Osteoblast (primary cell): ENCODE results near the gene KIF26B. TPM values are rescaled to one million over a fixed set of nuclear protein-coding genes. Genes with fewer than 3 reads are reported as not detected.

Source experiments
- DNase-seq: peaks from one replicate; pipeline ENCODE4 v3.0.0; 2011; ENCODE audit warnings: low spot score, mixed read lengths; ENCODE audit not compliant: insufficient read length; ENCODE audit errors: missing footprints
- H2AFZ ChIP-seq: 2 replicates; pipeline ENCODE4 v1.6.0; 2011; ENCODE audit warnings: mild to moderate bottlenecking, low read length
- H3K27ac ChIP-seq: 2 replicates; pipeline ENCODE4 v1.5.1; 2011; ENCODE audit warnings: mild to moderate bottlenecking, low read depth, low read length, moderate library complexity
- H3K27me3 ChIP-seq: 2 replicates; pipeline ENCODE4 v1.6.0; 2012; ENCODE audit warnings: mild to moderate bottlenecking, control low read depth, inconsistent platforms, low read length, moderate library complexity; ENCODE audit not compliant: insufficient read depth
- H3K36me3 ChIP-seq: 2 replicates; pipeline ENCODE4 v1.5.1; 2011; ENCODE audit warnings: mild to moderate bottlenecking, low read length, control low read depth, moderate library complexity; ENCODE audit not compliant: insufficient read depth
- H3K4me1 ChIP-seq: 2 replicates; pipeline ENCODE4 v1.5.1; 2011; ENCODE audit warnings: mild to moderate bottlenecking, low read length, control low read depth, moderate library complexity; ENCODE audit not compliant: insufficient read depth
- H3K4me2 ChIP-seq: 2 replicates; pipeline ENCODE4 v1.6.0; 2011; ENCODE audit warnings: mild to moderate bottlenecking, low read length; ENCODE audit not compliant: insufficient read depth
- H3K4me3 ChIP-seq: fragments of 200-600 bp; sonication (generic); 3 replicates; pipeline ENCODE4 v1.5.1; 2012; ENCODE audit warnings: mild to moderate bottlenecking, low read length, inconsistent platforms; ENCODE audit not compliant: insufficient read depth
- H3K79me2 ChIP-seq: 2 replicates; pipeline ENCODE4 v1.6.0; 2012; ENCODE audit warnings: mild to moderate bottlenecking, low read length, control low read depth, inconsistent platforms; ENCODE audit not compliant: insufficient read depth
- H3K9me3 ChIP-seq: 2 replicates; pipeline ENCODE4 v1.5.1; 2011; ENCODE audit warnings: low read depth, low read length, control low read depth
- H4K20me1 ChIP-seq: 2 replicates; pipeline ENCODE4 v1.6.0; 2012; ENCODE audit warnings: mild to moderate bottlenecking, low read length, control low read depth; ENCODE audit not compliant: insufficient read depth
- total RNA-seq: library from RNA; depleted of rRNA; stranded (reverse); fragments of >200 nt; gene quantifications from 2 replicates; pipeline ENCODE4 v1.2.3, GENCODE V29; 2012
- TF ChIP-seq, protein P1 (sequence below): IDR thresholded peaks from 2 replicates; pipeline ENCODE4 v1.5.1; 2011; ENCODE audit warnings: mild to moderate bottlenecking, low read depth, low read length, moderate library complexity; ENCODE audit errors: extremely low read depth

KIF26B gene
- total RNA-seq, 1 donor, result 22.1 TPM

DNA sequence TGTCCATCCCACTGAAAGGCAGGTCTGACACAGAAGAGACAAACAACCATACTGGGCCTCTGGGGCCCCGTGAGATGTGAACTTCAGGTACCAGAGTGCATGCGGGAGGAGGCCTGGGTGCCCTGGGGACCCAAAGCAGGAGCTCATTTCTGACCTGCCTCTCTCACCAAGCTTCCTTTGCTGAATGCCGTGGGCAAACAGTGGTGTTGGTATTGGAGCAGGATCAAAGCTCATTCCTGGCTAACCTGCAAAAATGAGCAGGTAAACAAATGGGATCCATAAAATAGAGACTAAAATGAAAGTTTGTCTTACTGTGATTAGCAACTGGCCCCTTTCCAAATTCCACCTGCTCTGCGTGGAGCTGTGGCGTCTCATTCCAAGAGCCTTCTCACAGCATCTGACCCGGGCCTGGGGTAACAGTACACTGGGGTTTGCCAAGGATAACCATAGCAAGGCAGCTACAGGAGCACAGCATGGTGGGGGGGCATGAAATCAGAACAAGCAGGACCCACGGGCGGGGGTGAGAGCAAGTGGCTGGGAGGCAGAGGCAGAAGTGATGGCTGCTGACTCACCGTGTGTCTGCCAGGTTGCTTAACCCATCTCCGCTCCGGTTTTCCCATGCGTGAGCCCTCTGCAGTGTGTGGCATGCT is 103.6 kb downstream of the KIF26B start:
- H3K27ac ChIP-seq, result no peak overlapping the region
- no peaks in the 10 kb centered on the region for H3K4me1 ChIP-seq
- H3K4me2 ChIP-seq, result no peak overlapping the region
- peaks cover 2% of the 10 kb centered on the region for H4K20me1 ChIP-seq
- H3K4me3 ChIP-seq, result no peak overlapping the region
- H3K9me3 ChIP-seq, result no peaks in the 10 kb centered on the region
- no peak for DNase-seq
- no peak overlapping the region for H2AFZ ChIP-seq
- TF ChIP-seq, protein P1, sequence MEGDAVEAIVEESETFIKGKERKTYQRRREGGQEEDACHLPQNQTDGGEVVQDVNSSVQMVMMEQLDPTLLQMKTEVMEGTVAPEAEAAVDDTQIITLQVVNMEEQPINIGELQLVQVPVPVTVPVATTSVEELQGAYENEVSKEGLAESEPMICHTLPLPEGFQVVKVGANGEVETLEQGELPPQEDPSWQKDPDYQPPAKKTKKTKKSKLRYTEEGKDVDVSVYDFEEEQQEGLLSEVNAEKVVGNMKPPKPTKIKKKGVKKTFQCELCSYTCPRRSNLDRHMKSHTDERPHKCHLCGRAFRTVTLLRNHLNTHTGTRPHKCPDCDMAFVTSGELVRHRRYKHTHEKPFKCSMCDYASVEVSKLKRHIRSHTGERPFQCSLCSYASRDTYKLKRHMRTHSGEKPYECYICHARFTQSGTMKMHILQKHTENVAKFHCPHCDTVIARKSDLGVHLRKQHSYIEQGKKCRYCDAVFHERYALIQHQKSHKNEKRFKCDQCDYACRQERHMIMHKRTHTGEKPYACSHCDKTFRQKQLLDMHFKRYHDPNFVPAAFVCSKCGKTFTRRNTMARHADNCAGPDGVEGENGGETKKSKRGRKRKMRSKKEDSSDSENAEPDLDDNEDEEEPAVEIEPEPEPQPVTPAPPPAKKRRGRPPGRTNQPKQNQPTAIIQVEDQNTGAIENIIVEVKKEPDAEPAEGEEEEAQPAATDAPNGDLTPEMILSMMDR, result no peak
- H3K27me3 ChIP-seq, result no peaks in the 10 kb centered on the region
- no peaks in the 10 kb centered on the region for H3K36me3 ChIP-seq
- no peaks in the 10 kb centered on the region for H3K79me2 ChIP-seq

DNA sequence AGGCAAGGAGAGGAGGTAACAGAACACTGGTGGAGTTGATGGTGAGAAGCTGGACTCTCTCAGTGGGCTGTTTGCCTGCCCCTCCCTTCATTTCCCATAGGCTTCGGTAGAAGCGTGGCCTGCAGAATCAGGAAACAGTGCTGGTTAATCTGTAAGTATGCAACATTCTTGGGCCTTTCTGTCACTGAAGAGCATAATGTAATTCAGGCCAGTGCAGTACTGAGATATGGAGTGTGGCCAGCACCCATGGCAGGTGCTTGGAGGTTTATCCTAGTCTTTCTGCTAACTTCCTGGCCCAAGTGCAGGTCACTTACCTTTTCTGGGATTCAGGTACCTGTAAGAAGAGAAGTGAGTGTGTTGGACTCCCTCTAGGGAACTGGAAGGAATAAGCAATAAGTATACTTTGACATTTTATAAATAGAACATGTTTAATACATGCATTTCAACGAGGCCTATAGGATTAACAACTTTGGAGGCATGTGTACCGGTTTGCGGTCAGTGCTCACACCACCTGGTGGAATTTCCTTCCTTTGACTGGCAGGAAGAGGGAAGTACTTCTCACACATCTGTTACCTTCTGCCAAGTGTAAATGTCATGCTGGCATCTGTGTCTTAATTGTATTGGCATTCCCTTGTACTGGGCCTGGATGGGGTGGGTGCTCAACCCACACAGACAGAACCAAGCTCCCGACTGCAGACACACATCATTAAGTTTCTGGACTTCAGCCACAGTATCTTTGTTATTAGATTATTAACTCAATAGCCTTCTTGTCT is 105.5 kb downstream of the KIF26B start:
- TF ChIP-seq, protein P1, result no peak
- Histone ChIP-seq H3K79me2 (no peaks in the 10 kb centered on the region), H3K27ac (no peak overlapping the region), H3K27me3 (peaks cover 2% of the 10 kb centered on the region), H3K4me2 (no peak overlapping the region), H3K36me3 (no peaks in the 10 kb centered on the region), H3K4me3 (no peak overlapping the region), H2AFZ (no peak overlapping the region), H3K4me1 (no peaks in the 10 kb centered on the region), H4K20me1 (peaks cover 4% of the 10 kb centered on the region), H3K9me3 (no peaks in the 10 kb centered on the region)
- DNase-seq, result no peak

DNA sequence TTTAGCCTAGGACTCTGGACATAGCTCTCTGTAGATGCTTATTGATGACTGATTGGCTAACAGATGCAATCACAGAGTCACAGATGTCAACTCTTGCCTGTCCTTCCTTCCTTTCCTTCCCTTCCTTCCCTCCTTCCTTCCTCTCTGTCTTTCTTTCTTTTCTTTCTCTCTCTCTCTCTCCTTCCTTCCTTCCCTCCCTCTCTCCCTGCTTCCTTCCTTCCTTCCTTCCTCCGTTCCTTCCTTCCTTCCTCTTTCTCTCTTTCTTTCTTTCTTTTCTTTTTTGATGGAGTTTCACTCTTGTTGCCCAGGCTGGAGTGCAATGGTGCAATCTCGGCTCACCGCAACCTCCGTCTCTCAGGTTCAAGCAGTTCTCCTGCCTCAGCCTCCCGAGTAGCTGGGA is 106.1 kb downstream of the KIF26B start:
- Histone ChIP-seq H3K36me3 (no peaks in the 10 kb centered on the region), H3K4me1 (no peaks in the 10 kb centered on the region), H3K27me3 (peaks cover 2% of the 10 kb centered on the region), H3K4me2 (no peak overlapping the region), H3K79me2 (no peaks in the 10 kb centered on the region), H4K20me1 (peaks cover 4% of the 10 kb centered on the region), H3K27ac (no peak overlapping the region), H3K4me3 (no peak overlapping the region), H3K9me3 (no peaks in the 10 kb centered on the region), H2AFZ (no peak overlapping the region)
- TF ChIP-seq, protein P1, result no peak
- no peak for DNase-seq

DNA sequence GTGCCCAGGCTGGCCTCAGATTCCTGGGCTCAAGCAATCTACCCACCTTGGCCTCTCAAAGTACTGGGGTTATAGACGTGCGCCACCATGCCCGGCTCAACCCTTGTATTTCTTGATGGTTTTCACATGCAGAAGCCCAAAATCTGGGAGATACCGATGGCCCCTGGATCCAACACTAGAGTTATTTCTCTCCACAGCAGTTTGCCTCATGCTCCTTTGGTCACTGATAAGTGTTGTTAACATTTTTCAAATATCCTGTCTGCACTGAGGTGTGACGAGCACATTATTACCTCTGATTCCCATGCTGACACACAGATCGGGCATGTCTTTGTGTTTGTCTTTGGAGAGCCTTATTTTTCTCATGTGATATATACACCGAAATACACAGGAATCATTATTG is 107.0 kb downstream of the KIF26B start:
- no peaks in the 10 kb centered on the region for H3K4me1 ChIP-seq
- no peaks in the 10 kb centered on the region for H3K79me2 ChIP-seq
- H3K4me3 ChIP-seq, result no peak overlapping the region
- TF ChIP-seq, protein P1, result no peak
- no peak overlapping the region for H3K27ac ChIP-seq
- H3K9me3 ChIP-seq, result no peaks in the 10 kb centered on the region
- H3K27me3 ChIP-seq, result peaks cover 2% of the 10 kb centered on the region
- no peaks in the 10 kb centered on the region for H3K36me3 ChIP-seq
- no peak overlapping the region for H3K4me2 ChIP-seq
- DNase-seq, result no peak
- H4K20me1 ChIP-seq, result peaks cover 4% of the 10 kb centered on the region
- H2AFZ ChIP-seq, result no peak overlapping the region
